NK-92 treated with Interleukin-12 subunit alpha and Interleukin-12 subunit beta, amount 100 ng/mL, for 24 hours (cell line): ENCODE results near the gene UPK3A.

Source experiments
- DNase-seq: peaks from one replicate; lab custom pipeline; 2025; lab: John Stamatoyannopoulos, UW

The UPK3A gene

GRCh38 chr22:45284705-45285262 lies at the start of gene UPK3A:
TSS of gene UPK3A (plus strand) at chr22:45284949. CDS start at chr22:45285014, 65 bp downstream.
- DNase-seq: no peak

GRCh38 chr22:45235101-45235777 lies 49.5 kb upstream of the UPK3A start:
- no peak for DNase-seq

- no peak for DNase-seq
Measured at GRCh38 chr22:45235851-45236342, 48.9 kb upstream of the UPK3A start.

- DNase-seq: no peak
Measured at GRCh38 chr22:45237065-45237990, 47.4 kb upstream of the UPK3A start.

GRCh38 chr22:45238076-45238956 lies 46.4 kb upstream of the UPK3A start:
- no peak for DNase-seq

- no peak for DNase-seq
Measured at GRCh38 chr22:45238957-45239680, 45.6 kb upstream of the UPK3A start.

GRCh38 chr22:45239681-45240051 lies 45.1 kb upstream of the UPK3A start:
- no peak for DNase-seq

- DNase-seq: no peak
Measured at GRCh38 chr22:45240104-45240809, 44.5 kb upstream of the UPK3A start.

- DNase-seq: no peak
Measured at GRCh38 chr22:45240810-45241631, 43.7 kb upstream of the UPK3A start, which contains the start of gene KIAA0930. TSS of gene KIAA0930 (minus strand) at chr22:45240894. CDS start at chr22:45240703, 191 bp downstream.

GRCh38 chr22:45242778-45243191 lies 42.0 kb upstream of the UPK3A start:
- DNase-seq: no peak

- no peak for DNase-seq
Measured at GRCh38 chr22:45244916-45245315, 39.8 kb upstream of the UPK3A start.

GRCh38 chr22:45246060-45246985 lies 38.4 kb upstream of the UPK3A start:
- no peak for DNase-seq

GRCh38 chr22:45248832-45249561 lies 35.8 kb upstream of the UPK3A start:
- DNase-seq: no peak

- no peak for DNase-seq
Measured at GRCh38 chr22:45251825-45252224, 32.9 kb upstream of the UPK3A start.

GRCh38 chr22:45253039-45253641 lies 31.6 kb upstream of the UPK3A start:
- no peak for DNase-seq

GRCh38 chr22:45254388-45254787 lies 30.4 kb upstream of the UPK3A start:
- DNase-seq: no peak

- peak; percentile 35 for DNase-seq
Measured at GRCh38 chr22:45254789-45255278, 29.9 kb upstream of the UPK3A start.
